Naive B cell (primary cell): ENCODE data around the gene GPRIN3. TPM values are rescaled to one million over a fixed set of nuclear protein-coding genes. Genes with fewer than 3 reads are reported as not detected.
"Not testable (repeated sequence)": the region's sequence is repeated elsewhere in the genome, so short reads cannot be mapped to it uniquely, and the experiment has no call there.

Experiments used
- ATAC-seq, 2 donors: fragments of 150-1000 bp; cut with Tn5 transposase; 2 replicates each; pipeline ENCODE4 v1.10.0; 2021; ENCODE audit warnings: low read depth in 2 of 2, mild to moderate bottlenecking in 2 of 2, moderate library complexity in 2 of 2
- DNase-seq: peaks from one replicate; pipeline ENCODE4 v3.0.0; 2022
- H3K27ac Mint-ChIP-seq, 6 donors: one replicate each; pipeline ENCODE4 v1.8.0; 2020 to 2022; ENCODE audit warnings: mild to moderate bottlenecking in 6 of 6, mixed read lengths in 6 of 6, moderate library complexity in 5 of 6, inconsistent platforms in 2 of 6
- H3K27me3 Mint-ChIP-seq, 3 donors: one replicate each; pipeline ENCODE4 v1.8.0; 2021 to 2022; ENCODE audit warnings: mixed read lengths in 3 of 3, mild to moderate bottlenecking in 1 of 3
- H3K36me3 Mint-ChIP-seq, 2 donors: one replicate each; pipeline ENCODE4 v1.8.0; 2020 to 2022; ENCODE audit warnings: mixed read lengths in 2 of 2, inconsistent platforms in 1 of 2, mild to moderate bottlenecking in 1 of 2
- H3K4me1 Mint-ChIP-seq, 3 donors: one replicate each; pipeline ENCODE4 v1.8.0; 2020 to 2022; ENCODE audit warnings: mixed read lengths in 3 of 3, inconsistent platforms in 1 of 3, mild to moderate bottlenecking in 1 of 3, moderate library complexity in 1 of 3
- H3K4me3 Mint-ChIP-seq, 8 donors: one replicate each; pipeline ENCODE4 v1.8.0; 2020 to 2022; ENCODE audit warnings: mild to moderate bottlenecking in 8 of 8, mixed read lengths in 8 of 8, moderate library complexity in 8 of 8, inconsistent platforms in 2 of 8
- H3K9me3 Mint-ChIP-seq, 7 donors: one replicate each; pipeline ENCODE4 v1.8.0; 2020 to 2022; ENCODE audit warnings: mixed read lengths in 7 of 7, mild to moderate bottlenecking in 5 of 7, inconsistent platforms in 2 of 7, moderate library complexity in 1 of 7
- polyA plus RNA-seq, 6 donors: library from polyadenylated mRNA; unstranded; fragments of 300-500 nt; fragmentation: Illumina TruSeq; gene quantifications; one replicate each; pipeline ENCODE4 v1.2.3, GENCODE V29; 2021; ENCODE audit warnings: low read depth in 6 of 6

GPRIN3 gene
- polyA plus RNA-seq, 6 donors from 2014 or later = 0.06 to 0.16 TPM; not detected in 4

DNA sequence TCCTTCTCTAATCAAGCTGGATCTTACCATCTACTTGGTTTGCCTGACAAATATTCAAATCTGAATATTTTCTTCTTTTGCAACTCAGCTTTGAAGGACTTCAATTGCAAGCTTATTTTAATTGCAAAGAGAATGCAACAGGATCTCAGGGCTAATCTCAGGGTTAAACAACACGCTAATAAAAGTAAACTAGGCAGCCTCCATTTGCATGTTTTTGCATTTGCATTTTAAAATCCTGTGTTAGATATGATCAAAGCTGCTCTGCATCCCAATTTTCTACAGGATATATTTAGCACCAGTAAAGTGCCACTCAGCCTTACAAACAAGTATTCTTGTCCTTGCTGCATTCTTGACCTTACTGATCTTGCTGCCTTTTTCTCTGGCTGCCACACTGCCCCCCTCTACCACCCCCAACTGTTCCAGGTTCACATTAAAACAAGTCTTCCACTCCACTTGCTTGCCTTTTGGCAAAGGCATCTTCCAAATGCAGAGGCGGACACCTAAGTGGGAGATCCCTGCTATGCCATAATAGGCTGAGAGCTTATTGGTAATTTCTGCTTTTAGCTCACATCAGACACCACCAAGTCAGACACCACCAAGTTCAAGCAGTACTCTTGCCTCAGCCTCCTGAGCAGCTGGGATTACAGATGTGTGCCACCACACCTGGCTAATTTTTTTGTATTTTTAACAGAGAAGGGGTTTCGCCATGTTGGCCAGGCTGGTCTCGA lies 48.1 kb downstream of the GPRIN3 start:
- Mint-ChIP-seq H3K27ac (no peak overlapping the region), H3K36me3 (no peaks in the 10 kb centered on the region), H3K9me3 (no peaks in the 10 kb centered on the region), H3K4me1 (peaks cover 0 to 3% (median 0%) of the 10 kb centered on the region in 3 donors), H3K4me3 (no peak overlapping the region), H3K27me3 (peaks cover 3 to 8% (median 7%) of the 10 kb centered on the region in 3 donors)
- ATAC-seq (no peak), DNase-seq (no peak)

DNA sequence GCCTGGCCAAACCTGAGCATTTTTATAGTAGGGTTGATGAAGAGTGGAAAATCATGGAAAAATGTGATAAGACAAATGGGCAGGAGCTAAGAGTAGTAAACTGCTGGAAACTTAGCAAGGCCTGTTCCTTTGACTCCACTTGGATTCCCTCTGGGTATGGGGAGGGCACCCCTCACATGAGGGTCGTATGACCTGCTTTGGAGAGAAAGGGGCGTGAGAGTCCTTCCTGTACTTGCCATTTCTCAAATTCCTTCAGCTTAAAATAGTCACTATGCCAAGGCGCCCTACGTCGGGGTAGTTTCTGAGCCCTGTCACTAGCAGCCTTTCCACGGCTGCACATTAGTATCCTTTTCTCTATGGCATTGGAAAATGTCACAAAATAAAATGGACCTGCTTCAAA lies 49.1 kb downstream of the GPRIN3 start:
- DNase-seq (no peak), ATAC-seq (no peak)
- peaks cover 0 to 3% (median 0%) of the 10 kb centered on the region in 3 donors for H3K4me1 Mint-ChIP-seq
- H3K9me3 Mint-ChIP-seq = no peaks in the 10 kb centered on the region
- H3K27ac Mint-ChIP-seq = no peak overlapping the region
- H3K4me3 Mint-ChIP-seq = no peak overlapping the region
- H3K27me3 Mint-ChIP-seq = peaks cover 3 to 15% (median 8%) of the 10 kb centered on the region in 3 donors
- no peaks in the 10 kb centered on the region for H3K36me3 Mint-ChIP-seq

DNA sequence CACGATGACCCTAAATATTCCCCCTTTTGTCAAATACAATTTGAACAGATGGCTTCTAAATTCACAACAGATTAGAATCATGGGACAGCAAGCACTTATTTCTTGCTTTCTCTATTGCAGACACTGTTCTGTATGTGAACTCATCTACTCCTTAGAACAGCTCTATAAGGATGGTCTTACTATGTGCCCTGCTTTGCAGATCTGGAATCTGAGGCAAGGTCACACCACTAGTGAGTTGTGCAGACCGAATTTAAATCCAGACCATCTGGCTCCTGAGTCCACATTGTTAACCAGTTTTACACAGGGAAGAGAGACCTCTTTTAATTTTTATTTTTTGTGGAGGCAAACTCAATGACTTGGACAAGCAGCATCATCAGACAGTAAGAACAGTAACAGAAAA lies 50.2 kb downstream of the GPRIN3 start:
- Mint-ChIP-seq H3K4me1 (peaks cover 0 to 3% (median 0%) of the 10 kb centered on the region in 3 donors), H3K36me3 (no peaks in the 10 kb centered on the region), H3K4me3 (no peak overlapping the region), H3K27me3 (peaks cover 3 to 15% (median 8%) of the 10 kb centered on the region in 3 donors), H3K27ac (no peak overlapping the region), H3K9me3 (no peaks in the 10 kb centered on the region)
- ATAC-seq = no peak
- DNase-seq = no peak

DNA sequence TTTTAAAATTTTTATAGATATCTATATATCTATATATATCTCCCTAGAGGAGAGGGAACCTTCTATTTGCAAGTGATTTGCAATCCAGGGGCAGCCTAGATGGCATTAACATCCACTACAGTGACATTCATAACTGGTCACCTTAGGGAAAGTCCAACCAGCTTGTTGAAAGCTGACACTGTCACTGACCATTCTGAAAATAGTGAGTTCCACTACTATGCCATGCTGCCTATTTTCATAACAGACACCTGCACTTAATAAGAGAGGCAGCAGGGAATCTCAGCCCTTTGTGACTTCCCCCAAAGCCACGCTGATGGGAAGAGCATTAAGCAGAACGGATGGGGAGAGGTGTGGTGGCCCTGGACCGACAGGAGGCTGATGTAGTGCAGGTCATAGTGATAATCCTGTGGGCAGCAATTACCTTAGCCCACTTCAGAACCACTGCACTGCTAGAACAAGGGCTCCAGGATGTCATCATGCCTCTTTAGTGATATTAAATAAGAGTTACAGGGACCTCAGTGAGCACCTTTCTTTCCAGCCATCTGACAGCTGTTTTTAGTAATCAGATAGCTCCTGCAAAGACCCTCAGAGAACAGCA lies 51.3 kb downstream of the GPRIN3 start:
- peak overlapping the region in 1 of 6 donors; percentile 59 for H3K27ac Mint-ChIP-seq
- peaks cover 0 to 3% (median 0%) of the 10 kb centered on the region in 3 donors for H3K4me1 Mint-ChIP-seq
- DNase-seq (no peak), ATAC-seq (no peak)
- no peaks in the 10 kb centered on the region for H3K9me3 Mint-ChIP-seq
- no peak overlapping the region for H3K4me3 Mint-ChIP-seq
- H3K36me3 Mint-ChIP-seq = no peaks in the 10 kb centered on the region
- peaks cover 3 to 15% (median 8%) of the 10 kb centered on the region in 3 donors for H3K27me3 Mint-ChIP-seq

DNA sequence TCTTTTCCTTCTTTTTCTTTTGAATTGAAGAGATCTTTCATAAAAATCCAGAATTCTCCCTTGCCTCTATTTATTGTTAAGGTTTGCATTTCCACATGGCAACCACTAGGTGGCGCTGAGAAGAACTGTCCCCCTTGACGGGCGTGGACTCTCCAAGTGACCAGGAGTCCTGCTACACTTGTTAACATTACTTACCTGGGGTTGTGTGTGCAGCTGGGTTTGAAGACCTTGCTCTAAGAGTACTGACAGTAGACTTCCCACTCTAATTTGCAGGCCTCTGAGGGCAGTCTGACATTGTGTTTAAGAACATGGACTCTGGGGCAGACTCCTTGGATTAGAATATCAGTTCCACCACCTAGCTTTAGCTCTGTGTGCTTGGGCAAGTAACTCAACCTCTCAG lies 52.8 kb downstream of the GPRIN3 start:
- no peak overlapping the region for H3K4me3 Mint-ChIP-seq
- ATAC-seq = peak in 1 of 2 donors; percentile 27
- peaks cover 3 to 15% (median 8%) of the 10 kb centered on the region in 3 donors for H3K27me3 Mint-ChIP-seq
- H3K27ac Mint-ChIP-seq = peak overlapping the region in 1 of 6 donors; percentile 82
- peak; percentile 7 for DNase-seq
- H3K36me3 Mint-ChIP-seq = no peaks in the 10 kb centered on the region
- H3K9me3 Mint-ChIP-seq = no peaks in the 10 kb centered on the region
- peaks cover 0 to 3% (median 0%) of the 10 kb centered on the region in 3 donors for H3K4me1 Mint-ChIP-seq

DNA sequence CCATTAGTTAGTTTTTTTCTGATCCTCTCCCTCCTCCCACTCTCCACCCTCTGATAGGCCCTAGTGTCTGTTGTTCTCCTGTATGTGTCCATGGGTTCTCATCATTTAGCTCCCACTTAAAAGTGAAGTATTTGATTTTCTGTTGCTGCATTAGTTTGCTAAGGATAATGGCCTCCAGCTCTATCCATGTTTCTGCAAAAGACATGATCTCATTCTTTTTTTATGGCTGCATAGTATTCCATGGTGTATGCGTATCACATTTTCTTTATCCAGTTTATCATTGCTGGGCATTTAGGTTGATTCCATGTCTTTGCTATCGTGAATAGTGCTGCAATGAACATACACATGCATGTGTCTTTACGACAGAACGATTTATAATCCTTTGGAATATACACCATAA lies 53.3 kb downstream of the GPRIN3 start:
- H3K4me3 Mint-ChIP-seq, H3K4me1 Mint-ChIP-seq, H3K9me3 Mint-ChIP-seq, H3K36me3 Mint-ChIP-seq, ATAC-seq, H3K27ac Mint-ChIP-seq, DNase-seq: not testable (repeated sequence)
- peaks cover 3 to 15% (median 13%) of the 10 kb centered on the region in 3 donors for H3K27me3 Mint-ChIP-seq

DNA sequence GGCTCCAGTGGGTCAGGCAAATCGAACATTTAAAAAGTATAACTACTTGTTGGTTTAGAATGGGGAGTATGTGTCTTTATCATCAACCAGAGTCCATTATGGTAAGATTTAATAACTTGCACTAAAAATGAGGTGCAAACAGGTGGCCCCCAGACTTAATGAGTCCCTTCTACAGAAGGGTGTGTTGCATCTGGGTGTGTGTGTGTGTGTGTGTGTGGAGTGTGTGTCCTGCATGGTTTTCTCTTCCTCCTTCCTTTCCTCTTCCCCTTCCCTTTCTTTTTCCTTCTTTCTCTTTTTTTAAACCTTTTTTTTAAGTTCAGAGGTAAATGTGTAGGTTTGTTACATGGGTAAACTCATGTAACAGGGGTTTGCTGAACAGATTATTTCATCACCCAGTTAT lies 53.7 kb downstream of the GPRIN3 start:
- no peak for ATAC-seq
- Mint-ChIP-seq H3K27ac (no peak overlapping the region), H3K27me3 (peaks cover 3 to 15% (median 15%) of the 10 kb centered on the region in 3 donors), H3K4me3 (no peak overlapping the region), H3K4me1 (peaks cover 0 to 3% (median 0%) of the 10 kb centered on the region in 3 donors), H3K9me3 (no peaks in the 10 kb centered on the region), H3K36me3 (no peaks in the 10 kb centered on the region)
- no peak for DNase-seq

DNA sequence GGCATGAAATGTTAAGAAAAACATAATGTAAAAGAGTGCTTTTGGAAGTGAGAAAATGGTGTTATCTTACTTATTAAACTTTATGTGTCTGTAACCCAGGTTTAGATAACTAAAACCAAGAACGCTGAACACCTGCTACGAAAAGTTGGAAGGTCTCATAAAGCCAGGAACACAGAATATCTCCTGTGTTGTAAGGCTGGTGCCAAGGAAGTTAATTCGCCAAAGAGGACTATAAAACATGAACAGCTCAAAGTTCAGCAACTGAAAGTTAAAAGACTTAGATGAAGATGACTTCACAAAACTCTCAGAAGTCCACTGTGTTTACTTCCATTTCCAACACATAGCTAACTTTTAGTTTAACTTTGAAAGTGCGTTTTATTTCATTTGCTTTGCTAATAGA lies 54.3 kb downstream of the GPRIN3 start:
- Mint-ChIP-seq H3K27me3 (peaks cover 3 to 15% (median 15%) of the 10 kb centered on the region in 3 donors), H3K27ac (no peak overlapping the region), H3K9me3 (no peaks in the 10 kb centered on the region), H3K4me1 (peaks cover 0 to 3% (median 0%) of the 10 kb centered on the region in 3 donors), H3K4me3 (peak overlapping the region in 1 of 8 donors; percentile 30), H3K36me3 (no peaks in the 10 kb centered on the region)
- DNase-seq (no peak), ATAC-seq (no peak)

DNA sequence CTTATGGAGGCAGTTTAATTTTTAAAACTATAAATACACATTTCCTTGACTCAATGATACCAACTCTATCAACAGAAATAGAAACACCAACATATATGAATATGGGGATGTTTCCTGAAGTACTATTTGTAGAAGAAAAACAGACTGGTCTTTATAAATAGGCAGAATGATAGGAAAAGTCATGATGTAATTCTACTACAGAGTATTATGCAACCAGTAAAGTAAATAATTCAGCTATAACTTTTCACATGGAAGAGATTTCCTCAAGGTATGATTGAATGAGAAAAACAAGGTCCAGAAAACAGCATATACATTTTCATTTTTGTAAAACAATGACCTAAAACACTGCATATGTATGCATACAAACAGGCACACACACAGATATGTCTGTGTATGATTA lies 56.2 kb downstream of the GPRIN3 start:
- ATAC-seq = no peak
- Mint-ChIP-seq H3K27ac (no peak overlapping the region), H3K36me3 (no peaks in the 10 kb centered on the region), H3K4me1 (peaks cover 0 to 3% (median 0%) of the 10 kb centered on the region in 3 donors), H3K4me3 (no peak overlapping the region), H3K9me3 (no peaks in the 10 kb centered on the region), H3K27me3 (peaks cover 3 to 15% (median 15%) of the 10 kb centered on the region in 3 donors)
- DNase-seq = no peak

DNA sequence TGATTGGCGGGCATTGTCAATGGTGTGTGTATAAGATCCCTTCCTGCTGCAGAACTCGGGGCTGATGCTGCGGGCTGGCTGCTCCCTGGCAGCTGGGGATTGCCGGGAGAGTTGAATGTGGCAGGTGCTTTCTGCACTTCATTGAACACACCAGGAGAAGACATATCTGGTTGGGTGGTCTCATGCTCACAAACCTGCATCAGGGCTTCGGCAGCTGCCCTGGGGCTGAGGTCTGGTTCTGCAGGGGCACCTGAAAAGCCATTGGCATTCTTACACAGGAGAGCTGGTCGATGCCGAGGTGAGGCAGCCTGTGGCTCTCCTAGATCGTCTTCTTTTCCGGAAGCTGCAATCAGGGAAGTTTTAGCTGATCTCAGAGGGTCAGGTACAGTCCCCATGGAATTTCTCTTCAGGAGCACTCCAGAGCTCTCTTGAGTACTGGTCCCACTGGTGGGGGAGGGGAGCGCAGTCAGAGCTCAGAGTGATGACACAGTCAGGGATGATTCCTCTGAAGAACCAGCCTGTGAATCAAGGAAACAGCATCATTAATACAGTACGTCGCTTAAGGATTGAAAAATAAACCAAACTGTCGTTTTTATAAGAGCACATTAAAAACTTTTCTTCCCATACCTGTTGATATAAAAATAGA lies 57.8 kb downstream of the GPRIN3 start:
- Mint-ChIP-seq H3K27me3 (peaks cover 2 to 12% (median 9%) of the 10 kb centered on the region in 3 donors), H3K4me1 (peaks cover 0 to 2% (median 0%) of the 10 kb centered on the region in 3 donors)
- ATAC-seq = no peak

DNA sequence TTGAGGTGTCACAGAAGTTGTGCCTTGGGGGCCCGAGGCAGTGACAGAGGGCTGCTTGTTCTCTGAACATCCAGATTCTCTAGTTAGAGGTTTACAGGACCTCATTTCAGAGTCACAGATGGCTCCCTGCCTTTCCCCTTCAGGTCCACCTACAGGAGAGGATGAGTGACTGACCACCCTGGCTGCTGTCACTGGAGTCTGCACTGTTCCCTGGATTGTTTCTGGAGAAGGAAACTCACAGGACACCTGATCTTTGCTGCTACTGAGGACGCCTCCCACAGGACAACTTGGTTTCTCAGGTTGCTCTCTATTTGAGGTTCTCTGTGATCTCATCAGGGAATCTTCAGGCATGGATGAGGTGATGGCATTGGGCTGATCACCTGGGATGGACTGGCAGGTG lies 58.3 kb downstream of the GPRIN3 start:
- Mint-ChIP-seq H3K27me3 (peaks cover 0 to 7% (median 7%) of the 10 kb centered on the region in 3 donors), H3K9me3 (no peaks in the 10 kb centered on the region), H3K4me3 (no peak overlapping the region), H3K36me3 (no peaks in the 10 kb centered on the region), H3K4me1 (no peaks in the 10 kb centered on the region), H3K27ac (peak overlapping the region in 1 of 6 donors; percentile 6)
- ATAC-seq = no peak
- no peak for DNase-seq

More for the DNA sequence above, 57.8 kb downstream of the GPRIN3 start:
- Mint-ChIP-seq H3K36me3 (no peaks in the 10 kb centered on the region), H3K4me3 (no peak overlapping the region), H3K27ac (peak overlapping the region in 1 of 6 donors; percentile 13), H3K9me3 (no peaks in the 10 kb centered on the region)
- no peak for DNase-seq

DNA sequence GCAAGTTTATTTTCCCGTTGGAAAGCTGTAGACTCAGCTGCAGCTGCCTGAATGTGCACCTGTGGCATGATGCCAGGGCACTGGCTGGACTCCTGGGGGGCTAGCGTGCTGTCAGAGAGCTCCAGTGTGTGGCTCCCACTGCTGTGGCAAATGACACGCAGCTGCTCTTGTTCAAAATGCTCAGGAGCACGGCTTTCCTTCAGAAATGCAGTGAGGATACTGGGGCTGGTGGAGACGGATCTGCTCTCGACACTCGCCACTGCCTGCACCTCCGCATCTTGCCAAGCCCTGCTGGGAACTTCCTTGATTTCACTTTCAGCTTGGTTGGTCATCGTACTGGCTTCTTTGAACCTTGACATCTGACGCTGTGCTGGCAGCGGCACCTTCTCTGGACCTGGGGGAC lies 58.7 kb downstream of the GPRIN3 start:
- H3K27me3 Mint-ChIP-seq = peaks cover 0 to 7% (median 2%) of the 10 kb centered on the region in 3 donors

DNA sequence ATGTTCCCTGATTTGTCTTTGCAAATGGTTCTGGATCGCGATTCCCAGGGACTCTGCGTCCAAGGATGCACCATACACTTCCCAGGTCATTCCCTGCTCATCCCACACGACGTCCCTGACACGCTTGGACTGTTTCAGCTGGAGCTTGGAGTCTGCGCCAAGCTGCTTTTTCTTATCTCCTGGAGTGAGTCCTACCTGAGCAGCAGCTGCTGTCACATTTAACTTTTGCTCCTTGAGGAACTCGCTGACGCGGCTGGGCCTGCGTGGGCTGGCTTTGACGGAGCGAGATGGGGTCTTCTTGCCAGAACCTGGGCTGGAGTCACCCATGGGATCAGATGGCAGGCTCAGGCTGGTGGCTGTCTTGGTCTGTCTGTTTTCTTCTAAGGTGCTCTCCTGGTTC lies 59.6 kb downstream of the GPRIN3 start:
- no peak overlapping the region for H3K4me3 Mint-ChIP-seq
- ATAC-seq (no peak), DNase-seq (no peak)
- H3K9me3 Mint-ChIP-seq = no peaks in the 10 kb centered on the region
- no peak overlapping the region for H3K27ac Mint-ChIP-seq
- no peaks in the 10 kb centered on the region for H3K4me1 Mint-ChIP-seq
- H3K27me3 Mint-ChIP-seq = peaks cover 0 to 7% (median 0%) of the 10 kb centered on the region in 3 donors
- no peaks in the 10 kb centered on the region for H3K36me3 Mint-ChIP-seq

More for the DNA sequence above, 58.7 kb downstream of the GPRIN3 start:
- H3K4me1 Mint-ChIP-seq = no peaks in the 10 kb centered on the region
- H3K9me3 Mint-ChIP-seq = no peaks in the 10 kb centered on the region
- no peak for DNase-seq
- no peaks in the 10 kb centered on the region for H3K36me3 Mint-ChIP-seq
- H3K4me3 Mint-ChIP-seq = no peak overlapping the region
- peak overlapping the region in 1 of 6 donors; percentile 6 for H3K27ac Mint-ChIP-seq
- no peak for ATAC-seq
